ENCODE measurements around the gene IDI2. TPM values are rescaled to one million over a fixed set of nuclear protein-coding genes. Genes with fewer than 3 reads are reported as not detected.

IDI2 gene
- total and polyA plus RNA-seq, 2 of the 13 experiments (the other 11 are each of a cell fraction or from before 2014, with no cell fraction given): not detected

- Histone ChIP-seq H2AFZ (ENCODE audit: low read length) (no peak overlapping the region), H3K9me3 (ENCODE audit: low read length) (no peaks in the 10 kb centered on the region), H4K20me1 (ENCODE audit: insufficient read depth, low read length) (no peaks in the 10 kb centered on the region), H3K27me3 (ENCODE audit: control insufficient read depth in 1 of 2, insufficient read depth in 2 of 2, low read length in 2 of 2) (no peaks in the 10 kb centered on the region), H3K79me2 (ENCODE audit: insufficient read depth, low read length) (no peaks in the 10 kb centered on the region), H3K4me3 (replicated peaks in 1 of 3; ENCODE audit: insufficient read depth in 1 of 3, low read depth in 2 of 3, low read length in 3 of 3) (no peak overlapping the region), H3K9ac (ENCODE audit: insufficient read depth, low read depth, low read length) (no peak overlapping the region), H3K4me2 (ENCODE audit: low read depth, low read length) (no peak overlapping the region), H3K4me1 (ENCODE audit: insufficient read depth, low read length) (no peaks in the 10 kb centered on the region), H3K36me3 (replicated peaks in 1 of 2; ENCODE audit: control insufficient read depth in 1 of 2, insufficient read depth in 2 of 2, low read length in 2 of 2) (no peaks in the 10 kb centered on the region), H3K27ac (ENCODE audit: extremely low read length, insufficient read depth, low read length) (no peak overlapping the region)
- BruUV-seq (replicated peaks): no TSS peak
- CTCF ChIA-PET (ENCODE audit: low intra/inter-chr PET ratio, low total read pairs): no interaction called here
- FAIRE-seq (no peak), ATAC-seq (no peak), DNase-seq (ENCODE audit: low spot score) (no peak)
- in situ Hi-C loops (cut with HindIII; ENCODE audit: extremely low pct_ligation_motif_present, low pct_unique_long_range_greater_than_20kb) (no loop called here), intact Hi-C loops (cut with micrococcal nuclease; ENCODE audit: unreplicated experiment) (no loop called here)
- TF ChIP-seq LRRFIP1 (CRISPR knock-in tag; conservative IDR thresholded peaks at IDR 0.05): no peak
- TF ChIP-seq ZFP62 (CRISPR knock-in tag; IDR thresholded peaks at IDR 0.05): no peak
- TF ChIP-seq ZNF260 (CRISPR knock-in tag; IDR thresholded peaks at IDR 0.05; ENCODE audit: borderline replicate concordance, low read depth): no peak
- no peak for TF ChIP-seq SRSF9 (IDR thresholded peaks at IDR 0.05; ENCODE audit: borderline replicate concordance, insufficient read depth, low read depth, low read length, poor library complexity, severe bottlenecking)
- no peak for TF ChIP-seq SNAPC5 (CRISPR knock-in tag; IDR thresholded peaks at IDR 0.05; ENCODE audit: borderline replicate concordance)
- TF ChIP-seq, protein P1, sequence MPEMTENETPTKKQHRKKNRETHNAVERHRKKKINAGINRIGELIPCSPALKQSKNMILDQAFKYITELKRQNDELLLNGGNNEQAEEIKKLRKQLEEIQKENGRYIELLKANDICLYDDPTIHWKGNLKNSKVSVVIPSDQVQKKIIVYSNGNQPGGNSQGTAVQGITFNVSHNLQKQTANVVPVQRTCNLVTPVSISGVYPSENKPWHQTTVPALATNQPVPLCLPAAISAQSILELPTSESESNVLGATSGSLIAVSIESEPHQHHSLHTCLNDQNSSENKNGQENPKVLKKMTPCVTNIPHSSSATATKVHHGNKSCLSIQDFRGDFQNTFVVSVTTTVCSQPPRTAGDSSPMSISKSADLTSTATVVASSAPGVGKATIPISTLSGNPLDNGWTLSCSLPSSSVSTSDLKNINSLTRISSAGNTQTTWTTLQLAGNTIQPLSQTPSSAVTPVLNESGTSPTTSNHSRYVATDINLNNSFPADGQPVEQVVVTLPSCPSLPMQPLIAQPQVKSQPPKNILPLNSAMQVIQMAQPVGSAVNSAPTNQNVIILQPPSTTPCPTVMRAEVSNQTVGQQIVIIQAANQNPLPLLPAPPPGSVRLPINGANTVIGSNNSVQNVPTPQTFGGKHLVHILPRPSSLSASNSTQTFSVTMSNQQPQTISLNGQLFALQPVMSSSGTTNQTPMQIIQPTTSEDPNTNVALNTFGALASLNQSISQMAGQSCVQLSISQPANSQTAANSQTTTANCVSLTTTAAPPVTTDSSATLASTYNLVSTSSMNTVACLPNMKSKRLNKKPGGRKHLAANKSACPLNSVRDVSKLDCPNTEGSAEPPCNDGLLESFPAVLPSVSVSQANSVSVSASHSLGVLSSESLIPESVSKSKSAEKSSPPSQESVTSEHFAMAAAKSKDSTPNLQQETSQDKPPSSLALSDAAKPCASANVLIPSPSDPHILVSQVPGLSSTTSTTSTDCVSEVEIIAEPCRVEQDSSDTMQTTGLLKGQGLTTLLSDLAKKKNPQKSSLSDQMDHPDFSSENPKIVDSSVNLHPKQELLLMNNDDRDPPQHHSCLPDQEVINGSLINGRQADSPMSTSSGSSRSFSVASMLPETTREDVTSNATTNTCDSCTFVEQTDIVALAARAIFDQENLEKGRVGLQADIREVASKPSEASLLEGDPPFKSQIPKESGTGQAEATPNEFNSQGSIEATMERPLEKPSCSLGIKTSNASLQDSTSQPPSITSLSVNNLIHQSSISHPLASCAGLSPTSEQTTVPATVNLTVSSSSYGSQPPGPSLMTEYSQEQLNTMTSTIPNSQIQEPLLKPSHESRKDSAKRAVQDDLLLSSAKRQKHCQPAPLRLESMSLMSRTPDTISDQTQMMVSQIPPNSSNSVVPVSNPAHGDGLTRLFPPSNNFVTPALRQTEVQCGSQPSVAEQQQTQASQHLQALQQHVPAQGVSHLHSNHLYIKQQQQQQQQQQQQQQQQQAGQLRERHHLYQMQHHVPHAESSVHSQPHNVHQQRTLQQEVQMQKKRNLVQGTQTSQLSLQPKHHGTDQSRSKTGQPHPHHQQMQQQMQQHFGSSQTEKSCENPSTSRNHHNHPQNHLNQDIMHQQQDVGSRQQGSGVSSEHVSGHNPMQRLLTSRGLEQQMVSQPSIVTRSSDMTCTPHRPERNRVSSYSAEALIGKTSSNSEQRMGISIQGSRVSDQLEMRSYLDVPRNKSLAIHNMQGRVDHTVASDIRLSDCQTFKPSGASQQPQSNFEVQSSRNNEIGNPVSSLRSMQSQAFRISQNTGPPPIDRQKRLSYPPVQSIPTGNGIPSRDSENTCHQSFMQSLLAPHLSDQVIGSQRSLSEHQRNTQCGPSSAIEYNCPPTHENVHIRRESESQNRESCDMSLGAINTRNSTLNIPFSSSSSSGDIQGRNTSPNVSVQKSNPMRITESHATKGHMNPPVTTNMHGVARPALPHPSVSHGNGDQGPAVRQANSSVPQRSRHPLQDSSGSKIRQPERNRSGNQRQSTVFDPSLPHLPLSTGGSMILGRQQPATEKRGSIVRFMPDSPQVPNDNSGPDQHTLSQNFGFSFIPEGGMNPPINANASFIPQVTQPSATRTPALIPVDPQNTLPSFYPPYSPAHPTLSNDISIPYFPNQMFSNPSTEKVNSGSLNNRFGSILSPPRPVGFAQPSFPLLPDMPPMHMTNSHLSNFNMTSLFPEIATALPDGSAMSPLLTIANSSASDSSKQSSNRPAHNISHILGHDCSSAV (CRISPR knock-in tag; IDR thresholded peaks at IDR 0.05; ENCODE audit: borderline replicate concordance): no peak
- TF ChIP-seq SOX5 (CRISPR knock-in tag; IDR thresholded peaks at IDR 0.05; ENCODE audit: borderline replicate concordance): no peak
- TF ChIP-seq ZSCAN22 (CRISPR knock-in tag; IDR thresholded peaks at IDR 0.05): no peak
- no peak for TF ChIP-seq ZNF550 (CRISPR knock-in tag; IDR thresholded peaks at IDR 0.05; ENCODE audit: borderline replicate concordance)
- no peak for TF ChIP-seq TOPORS (CRISPR knock-in tag; IDR thresholded peaks at IDR 0.05)
- 89% methylated on average over 6 of the region's 6 CpGs for WGBS (ENCODE audit: low lambda C conversion rate)
- POLR2A ChIA-PET: no interaction called here
Observed at GRCh38 chr10:1026578-1026977, 919 bp upstream of the IDI2 start.
